ENCODE results near the gene MAMDC2.

Gene MAMDC2

GRCh38 chr9:70043689-70044489 lies at the start of gene MAMDC2:
MAMDC2 (plus strand) TSS chr9:70043848; CDS start chr9:70044198, 350 bp downstream.
- POLR2A ChIA-PET (ENCODE audit: low non-redundant PET) = no interaction called here
- H3K27ac ChIP-seq = peak within 1 kb of the TSS; percentile 53
- no peak for TF ChIP-seq CTCF (conservative IDR thresholded peaks at IDR 0.05; ENCODE audit: low read depth)
- no peak for DNase-seq (ENCODE audit: low spot score)
- CTCF ChIA-PET = interaction anchor here (0.6 kb wide), 1 partner anchor 26 kb away, joined by 3 read pairs; no protein-coding TSS in a partner anchor

- no peak overlapping the region for H3K27ac ChIP-seq
- ChIA-PET POLR2A (ENCODE audit: low non-redundant PET) (no interaction called here), CTCF (no interaction called here)
- DNase-seq (ENCODE audit: low spot score) = no peak
- no peak for TF ChIP-seq CTCF (conservative IDR thresholded peaks at IDR 0.05; ENCODE audit: low read depth)
These were observed 47.8 kb upstream of the MAMDC2 start for GRCh38 chr9:69995846-69996245.

GRCh38 chr9:69996967-69997366 lies 46.7 kb upstream of the MAMDC2 start:
- DNase-seq (ENCODE audit: low spot score) = no peak
- H3K27ac ChIP-seq = no peak overlapping the region
- no peak for TF ChIP-seq CTCF (conservative IDR thresholded peaks at IDR 0.05; ENCODE audit: low read depth)
- CTCF ChIA-PET = interaction anchor here (0.9 kb wide), 1 partner anchor 14 kb away, joined by 5 read pairs; no protein-coding TSS in a partner anchor
- POLR2A ChIA-PET (ENCODE audit: low non-redundant PET) = no interaction called here

- CTCF ChIA-PET = interaction anchor here (0.9 kb wide), 1 partner anchor 14 kb away, joined by 5 read pairs; no protein-coding TSS in a partner anchor
- TF ChIP-seq CTCF (conservative IDR thresholded peaks at IDR 0.05; ENCODE audit: low read depth) = no peak
- no peak overlapping the region for H3K27ac ChIP-seq
- no peak for DNase-seq (ENCODE audit: low spot score)
- POLR2A ChIA-PET (ENCODE audit: low non-redundant PET) = no interaction called here
These were observed 46.1 kb upstream of the MAMDC2 start for GRCh38 chr9:69997524-69997923.

- ChIA-PET POLR2A (ENCODE audit: low non-redundant PET) (no interaction called here), CTCF (no interaction called here)
- TF ChIP-seq CTCF (conservative IDR thresholded peaks at IDR 0.05; ENCODE audit: low read depth) = no peak
- H3K27ac ChIP-seq = no peak overlapping the region
- DNase-seq (ENCODE audit: low spot score) = no peak
These were observed 44.3 kb upstream of the MAMDC2 start for GRCh38 chr9:69999315-69999714.

GRCh38 chr9:70000469-70000868 lies 43.2 kb upstream of the MAMDC2 start:
- no peak for DNase-seq (ENCODE audit: low spot score)
- ChIA-PET CTCF (interaction anchor here (1.0 to 1.5 kb wide), 2 partner anchors 29 to 113 kb away, joined by 3 to 6 read pairs; no protein-coding TSS in a partner anchor), POLR2A (ENCODE audit: low non-redundant PET) (no interaction called here)
- no peak for TF ChIP-seq CTCF (conservative IDR thresholded peaks at IDR 0.05; ENCODE audit: low read depth)
- no peak overlapping the region for H3K27ac ChIP-seq
